K562 (cell line): ENCODE results near the gene ANAPC4. TPM values are rescaled to one million over a fixed set of nuclear protein-coding genes. Genes with fewer than 3 reads are reported as not detected.

Experiments used
- ELF4 ChIP-seq: fragments of 450-650 bp; formaldehyde crosslinking; IDR thresholded peaks from 2 replicates; pipeline ENCODE4 v1.4.0; 2022; ENCODE audit warnings: missing genetic modification characterization
- GABPB1 ChIP-seq: sonication (generic); formaldehyde crosslinking; IDR thresholded peaks from 2 replicates; pipeline ENCODE4 v1.8.0; 2022; ENCODE audit warnings: mild to moderate bottlenecking, missing genetic modification reagents
- HDAC2 ChIP-seq: fragments of 450-650 bp; IDR thresholded peaks from 2 replicates; pipeline ENCODE4 v1.6.1; 2016; ENCODE audit warnings: mild to moderate bottlenecking
- ILK ChIP-seq: fragments of 450-650 bp; IDR thresholded peaks from 2 replicates; pipeline ENCODE4 v1.6.1; 2016; ENCODE audit warnings: missing genetic modification characterization, low read depth, mild to moderate bottlenecking, missing compliant biosample characterization, moderate library complexity, borderline replicate concordance
- L3MBTL2 ChIP-seq: fragments of 450-650 bp; IDR thresholded peaks from 2 replicates; pipeline ENCODE4 v1.6.1; 2016; ENCODE audit warnings: mild to moderate bottlenecking, moderate library complexity
- MCM7 ChIP-seq, 2 experiments: fragments of 450-650 bp; IDR thresholded peaks; 2 replicates each; pipeline ENCODE4 v1.6.1; 2016 to 2018
- SMC3 ChIP-seq: conservative IDR thresholded peaks from 2 replicates; pipeline ENCODE4 v1.6.1; 2011; ENCODE audit warnings: low read depth, low read length, improper control_type of control experiment; ENCODE audit not compliant: insufficient read depth
- SNRNP70 ChIP-seq: fragments of 200-400 bp; formaldehyde crosslinking; optimal IDR thresholded peaks from 2 replicates; pipeline ENCODE3; 2017; ENCODE audit warnings: low read depth, low read length
- TCF3 ChIP-seq: sonication (generic); formaldehyde crosslinking; IDR thresholded peaks from 2 replicates; pipeline ENCODE4 v1.4.0; 2020; ENCODE audit warnings: mild to moderate bottlenecking, missing genetic modification reagents
- TFAM ChIP-seq: fragments of 250-450 bp; sonication (Bioruptor Pico); conservative IDR thresholded peaks from 2 replicates; pipeline ENCODE4 v1.5.0; 2021; ENCODE audit warnings: mild to moderate bottlenecking, moderate library complexity
- TRIM28 ChIP-seq: fragments of 450-650 bp; IDR thresholded peaks from 2 replicates; pipeline ENCODE4 v1.6.1; 2017
- ZKSCAN1 ChIP-seq: fragments of 150-350 bp; IDR thresholded peaks from 2 replicates; pipeline ENCODE4 v1.6.1; 2016; ENCODE audit warnings: low read depth, low read length
- ZNF280B ChIP-seq: fragments of 250-450 bp; sonication (Bioruptor Pico); IDR thresholded peaks from 2 replicates; pipeline ENCODE4 v1.5.1; 2021; ENCODE audit warnings: mild to moderate bottlenecking
- ZNF584 ChIP-seq: fragments of 200-800 bp; sonication (Bioruptor generic); IDR thresholded peaks from 2 replicates; pipeline ENCODE4 v1.6.1; 2016; ENCODE audit warnings: low read depth, mild to moderate bottlenecking, missing genetic modification characterization, missing compliant biosample characterization
- ZNF707 ChIP-seq: fragments of 250-450 bp; sonication (Bioruptor Pico); conservative IDR thresholded peaks from 2 replicates; pipeline ENCODE4 v1.8.0; 2022; ENCODE audit warnings: inconsistent platforms, mild to moderate bottlenecking, moderate library complexity
- ZNF76 ChIP-seq: fragments of 250-450 bp; sonication (Bioruptor Pico); IDR thresholded peaks from 2 replicates; pipeline ENCODE4 v1.4.0; 2020; ENCODE audit warnings: mild to moderate bottlenecking, moderate library complexity, borderline replicate concordance
- polyA plus RNA-seq, 8 experiments: library from polyadenylated mRNA; depleted of rRNA in 4 of 8; stranded (reverse) in 5 of 8; unstranded in 3 of 8; fragments of >200 nt; fragmentation: Nextera tagmentation in 2 of 8; fragmentation: Illumina TruSeq in 1 of 8; extraction: Ambion mirVana in 2 of 8; extraction: Trizol in 1 of 8; gene quantifications; 2 replicates each; pipeline versions ENCODE4 v1.2.1 to v1.2.3, GENCODE V29; 2011 to 2014; ENCODE audit warnings: inconsistent platforms in 1 of 8, missing spikeins in 1 of 8
- total RNA-seq, 7 experiments: library from RNA; depleted of rRNA in 6 of 7; stranded (reverse); fragments of >200 nt in 6 of 7; fragmentation: Illumina TruSeq in 2 of 7; extraction: Trizol in 2 of 7; gene quantifications; 2 replicates each; pipeline versions ENCODE4 v1.2.1 to v1.2.3, GENCODE V29; 2011 to 2021; ENCODE audit warnings: low replicate concordance in 1 of 7
- TF ChIP-seq, protein P1 (sequence below), 2 experiments: fragments of 450-650 bp; formaldehyde crosslinking in 1 of 2; IDR thresholded peaks; 2 replicates each; pipeline versions ENCODE4 v1.4.0 to v1.6.1; 2014 to 2020; ENCODE audit warnings: mild to moderate bottlenecking in 2 of 2, borderline replicate concordance in 1 of 2, low read depth in 1 of 2
- TF ChIP-seq, protein P2 (sequence below): sonication (generic); formaldehyde crosslinking; IDR thresholded peaks from 2 replicates; pipeline ENCODE4 v1.5.0; 2020; ENCODE audit warnings: missing genetic modification reagents

Gene ANAPC4
- total and polyA plus RNA-seq, 9 of the 15 experiments (the other 6 are each of a cell fraction or from before 2014, with no cell fraction given), result 23.9 to 47.0 (median 31.9) TPM

GRCh38 chr4:25379591-25379990 lies 2.5 kb downstream of the ANAPC4 start (continued):
- TF ChIP-seq, protein P1, sequence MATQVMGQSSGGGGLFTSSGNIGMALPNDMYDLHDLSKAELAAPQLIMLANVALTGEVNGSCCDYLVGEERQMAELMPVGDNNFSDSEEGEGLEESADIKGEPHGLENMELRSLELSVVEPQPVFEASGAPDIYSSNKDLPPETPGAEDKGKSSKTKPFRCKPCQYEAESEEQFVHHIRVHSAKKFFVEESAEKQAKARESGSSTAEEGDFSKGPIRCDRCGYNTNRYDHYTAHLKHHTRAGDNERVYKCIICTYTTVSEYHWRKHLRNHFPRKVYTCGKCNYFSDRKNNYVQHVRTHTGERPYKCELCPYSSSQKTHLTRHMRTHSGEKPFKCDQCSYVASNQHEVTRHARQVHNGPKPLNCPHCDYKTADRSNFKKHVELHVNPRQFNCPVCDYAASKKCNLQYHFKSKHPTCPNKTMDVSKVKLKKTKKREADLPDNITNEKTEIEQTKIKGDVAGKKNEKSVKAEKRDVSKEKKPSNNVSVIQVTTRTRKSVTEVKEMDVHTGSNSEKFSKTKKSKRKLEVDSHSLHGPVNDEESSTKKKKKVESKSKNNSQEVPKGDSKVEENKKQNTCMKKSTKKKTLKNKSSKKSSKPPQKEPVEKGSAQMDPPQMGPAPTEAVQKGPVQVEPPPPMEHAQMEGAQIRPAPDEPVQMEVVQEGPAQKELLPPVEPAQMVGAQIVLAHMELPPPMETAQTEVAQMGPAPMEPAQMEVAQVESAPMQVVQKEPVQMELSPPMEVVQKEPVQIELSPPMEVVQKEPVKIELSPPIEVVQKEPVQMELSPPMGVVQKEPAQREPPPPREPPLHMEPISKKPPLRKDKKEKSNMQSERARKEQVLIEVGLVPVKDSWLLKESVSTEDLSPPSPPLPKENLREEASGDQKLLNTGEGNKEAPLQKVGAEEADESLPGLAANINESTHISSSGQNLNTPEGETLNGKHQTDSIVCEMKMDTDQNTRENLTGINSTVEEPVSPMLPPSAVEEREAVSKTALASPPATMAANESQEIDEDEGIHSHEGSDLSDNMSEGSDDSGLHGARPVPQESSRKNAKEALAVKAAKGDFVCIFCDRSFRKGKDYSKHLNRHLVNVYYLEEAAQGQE (IDR thresholded peaks at IDR 0.05; ENCODE audit: borderline replicate concordance), result no peak
- TF ChIP-seq, protein P1 (CRISPR knock-in tag; IDR thresholded peaks at IDR 0.05; ENCODE audit: low read depth), result no peak
- TF ChIP-seq SMC3 (no peak), HDAC2 (no peak), ZNF584 (no peak), ZNF707 (no peak), ILK (tag) (no peak), GABPB1 (CRISPR knock-in tag) (no peak), SNRNP70 (no peak), TCF3 (peak; percentile 30; the same call in 1 of the 2 replicates), ZNF76 (no peak), TFAM (no peak), TRIM28 (no peak), ELF4 (CRISPR knock-in tag) (no peak), ZKSCAN1 (no peak), L3MBTL2 (peak; percentile 32; the same call in 1 of the 2 replicates), MCM7 (IDR thresholded peaks at IDR 0.05) (no peak), ZNF280B (no peak)
- TF ChIP-seq, protein P2, sequence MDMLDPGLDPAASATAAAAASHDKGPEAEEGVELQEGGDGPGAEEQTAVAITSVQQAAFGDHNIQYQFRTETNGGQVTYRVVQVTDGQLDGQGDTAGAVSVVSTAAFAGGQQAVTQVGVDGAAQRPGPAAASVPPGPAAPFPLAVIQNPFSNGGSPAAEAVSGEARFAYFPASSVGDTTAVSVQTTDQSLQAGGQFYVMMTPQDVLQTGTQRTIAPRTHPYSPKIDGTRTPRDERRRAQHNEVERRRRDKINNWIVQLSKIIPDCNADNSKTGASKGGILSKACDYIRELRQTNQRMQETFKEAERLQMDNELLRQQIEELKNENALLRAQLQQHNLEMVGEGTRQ, result no peak
